GM12873 (cell line): ENCODE data around the gene FAM161A.

ENCODE experiments used
- CTCF ChIP-seq: IDR thresholded peaks from 2 replicates; pipeline ENCODE4 v1.5.1; 2012; ENCODE audit warnings: low read depth, mild to moderate bottlenecking, moderate library complexity, low read length, control low read depth; ENCODE audit not compliant: insufficient read depth; ENCODE audit errors: missing control alignments

Gene FAM161A

GRCh38 chr2:61853847-61854563, at the start of gene FAM161A:
Gene FAM161A (minus strand): TSS chr2:61854060. CDS start chr2:61854041, 19 bp downstream.
- TF ChIP-seq CTCF: no peak

- TF ChIP-seq CTCF: no peak
Observed at GRCh38 chr2:61900281-61900680, 46.4 kb upstream of the FAM161A start.

GRCh38 chr2:61898810-61899209, 45.0 kb upstream of the FAM161A start:
- peak; percentile 53 for TF ChIP-seq CTCF

GRCh38 chr2:61888267-61889055, 34.6 kb upstream of the FAM161A start, which contains the start of gene CCT4:
Gene CCT4 (minus strand): TSS chr2:61888656. CDS start chr2:61888507, 149 bp downstream.
- no peak for TF ChIP-seq CTCF

- no peak for TF ChIP-seq CTCF
Observed at GRCh38 chr2:61887717-61888266, 33.9 kb upstream of the FAM161A start.

GRCh38 chr2:61885896-61886603, 32.2 kb upstream of the FAM161A start:
- TF ChIP-seq CTCF: no peak

GRCh38 chr2:61882850-61883249, 29.0 kb upstream of the FAM161A start:
- no peak for TF ChIP-seq CTCF
